Measurements from ENCODE around the gene IMMT. TPM values are rescaled to one million over a fixed set of nuclear protein-coding genes. Genes with fewer than 3 reads are reported as not detected.

The IMMT gene
- total RNA-seq, 4 donors from 2014 or later: 9.7 to 63.0 (median 36.2) TPM

- no peaks in the 10 kb centered on the region for H3K9me3 ChIP-seq
- H3K36me3 ChIP-seq: no peaks in the 10 kb centered on the region
- no peak for TF ChIP-seq CTCF (IDR thresholded peaks at IDR 0.05)
- no peak for TF ChIP-seq POLR2A (IDR thresholded peaks at IDR 0.05)
- intact Hi-C loops (cut with DNase I; ENCODE audit: low total_unique reads): no loop called here
- no peaks in the 10 kb centered on the region for H3K27me3 ChIP-seq
- H3K27ac ChIP-seq: no peak overlapping the region
- H3K4me1 ChIP-seq: no peaks in the 10 kb centered on the region
- DNase-seq: no peak
- H3K4me3 ChIP-seq: no peak overlapping the region
Measured at GRCh38 chr2:86123328-86123925, 71.8 kb downstream of the IMMT start.

GRCh38 chr2:86118130-86118529 lies 77.1 kb downstream of the IMMT start:
- Histone ChIP-seq H3K4me1 (no peaks in the 10 kb centered on the region), H3K36me3 (no peaks in the 10 kb centered on the region), H3K27ac (no peak overlapping the region), H3K27me3 (no peaks in the 10 kb centered on the region), H3K9me3 (no peaks in the 10 kb centered on the region), H3K4me3 (no peak overlapping the region)
- DNase-seq: no peak
- intact Hi-C loops (cut with DNase I; ENCODE audit: low total_unique reads): no loop called here
- TF ChIP-seq POLR2A (IDR thresholded peaks at IDR 0.05) (no peak), CTCF (IDR thresholded peaks at IDR 0.05) (no peak)

GRCh38 chr2:86107031-86107430 lies 88.2 kb downstream of the IMMT start:
- DNase-seq: no peak
- H3K36me3 ChIP-seq: no peaks in the 10 kb centered on the region
- H3K27me3 ChIP-seq: no peaks in the 10 kb centered on the region
- intact Hi-C loops (cut with DNase I; ENCODE audit: low total_unique reads): no loop called here
- TF ChIP-seq CTCF (IDR thresholded peaks at IDR 0.05) (no peak), POLR2A (IDR thresholded peaks at IDR 0.05) (no peak)
- peak overlapping the region in 1 of 2 donors; percentile 81 for H3K27ac ChIP-seq
- no peaks in the 10 kb centered on the region for H3K9me3 ChIP-seq
- no peaks in the 10 kb centered on the region for H3K4me1 ChIP-seq
- peak overlapping the region; percentile 66 to 77 for H3K4me3 ChIP-seq

- TF ChIP-seq CTCF (IDR thresholded peaks at IDR 0.05): no peak
- peak; percentile 16 to 45 for TF ChIP-seq POLR2A (IDR thresholded peaks at IDR 0.05)
- intact Hi-C loops (cut with DNase I; ENCODE audit: low total_unique reads): no loop called here
- DNase-seq: peak; percentile 90 to 93
- H3K27me3 ChIP-seq: no peaks in the 10 kb centered on the region
- no peaks in the 10 kb centered on the region for H3K36me3 ChIP-seq
- no peaks in the 10 kb centered on the region for H3K4me1 ChIP-seq
- peak within 1 kb of the TSS; percentile 81 to 84 for H3K27ac ChIP-seq
- peak within 1 kb of the TSS; percentile 66 to 77 for H3K4me3 ChIP-seq
- H3K9me3 ChIP-seq: no peaks in the 10 kb centered on the region
Measured at GRCh38 chr2:86105969-86106945, 89.0 kb downstream of the IMMT start, which contains the start of gene PTCD3. Gene PTCD3, plus strand, starts transcription at chr2:86106235. Its CDS starts 13 bp downstream, at chr2:86106248.
